IPS-NIHi7 (cell line): Measurements from ENCODE around the gene GARIN5A.
A peak's percentile ranks its signal among the peaks of the same experiment; 100 is the strongest.

Source experiments
- DNase-seq: peaks from one replicate; pipeline ENCODE4 v3.0.0; 2012; ENCODE audit warnings: mixed read lengths; ENCODE audit errors: extremely low spot score

Gene GARIN5A

DNA sequence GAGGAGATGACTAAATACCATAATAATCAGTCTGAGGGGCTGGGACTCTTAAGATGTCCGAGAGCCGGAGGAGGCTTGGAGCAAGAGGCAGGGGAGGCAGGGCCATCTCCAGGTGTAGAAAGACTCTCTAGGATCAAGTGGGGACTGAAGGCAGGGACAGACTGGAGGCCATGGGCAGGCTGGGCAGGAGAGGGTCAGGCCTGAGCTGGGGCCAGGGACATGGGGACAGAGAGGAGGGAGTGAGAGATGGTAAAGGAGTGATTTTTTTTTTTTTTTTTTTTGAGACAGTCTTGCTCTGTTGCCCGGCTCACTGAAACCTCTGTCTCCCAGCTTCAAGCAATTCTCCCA is 32.2 kb upstream of the GARIN5A start:
- DNase-seq = no peak

DNA sequence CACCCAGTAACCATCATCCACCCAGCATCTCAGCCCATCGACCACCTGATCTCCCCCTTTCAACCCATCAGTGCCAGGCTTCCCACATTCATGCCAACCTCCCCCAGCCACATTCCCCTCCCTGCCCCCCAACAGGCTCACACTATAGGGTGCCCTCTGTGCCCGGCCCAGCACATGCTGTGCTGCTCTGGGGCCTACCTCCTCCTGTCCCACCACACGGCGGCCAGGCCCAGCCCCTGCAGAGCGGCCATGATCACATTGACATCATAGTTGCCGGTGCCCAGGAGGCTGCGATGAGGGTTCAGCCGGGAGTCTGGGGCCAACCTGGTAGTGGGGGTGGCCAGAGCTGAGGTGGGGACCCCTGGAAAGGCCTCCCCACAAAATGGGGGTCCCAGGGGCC is 30.7 kb upstream of the GARIN5A start:
- DNase-seq = no peak

GRCh38 chr19:50506700-50507099 is 30.1 kb upstream of the GARIN5A start:
- no peak for DNase-seq

DNA sequence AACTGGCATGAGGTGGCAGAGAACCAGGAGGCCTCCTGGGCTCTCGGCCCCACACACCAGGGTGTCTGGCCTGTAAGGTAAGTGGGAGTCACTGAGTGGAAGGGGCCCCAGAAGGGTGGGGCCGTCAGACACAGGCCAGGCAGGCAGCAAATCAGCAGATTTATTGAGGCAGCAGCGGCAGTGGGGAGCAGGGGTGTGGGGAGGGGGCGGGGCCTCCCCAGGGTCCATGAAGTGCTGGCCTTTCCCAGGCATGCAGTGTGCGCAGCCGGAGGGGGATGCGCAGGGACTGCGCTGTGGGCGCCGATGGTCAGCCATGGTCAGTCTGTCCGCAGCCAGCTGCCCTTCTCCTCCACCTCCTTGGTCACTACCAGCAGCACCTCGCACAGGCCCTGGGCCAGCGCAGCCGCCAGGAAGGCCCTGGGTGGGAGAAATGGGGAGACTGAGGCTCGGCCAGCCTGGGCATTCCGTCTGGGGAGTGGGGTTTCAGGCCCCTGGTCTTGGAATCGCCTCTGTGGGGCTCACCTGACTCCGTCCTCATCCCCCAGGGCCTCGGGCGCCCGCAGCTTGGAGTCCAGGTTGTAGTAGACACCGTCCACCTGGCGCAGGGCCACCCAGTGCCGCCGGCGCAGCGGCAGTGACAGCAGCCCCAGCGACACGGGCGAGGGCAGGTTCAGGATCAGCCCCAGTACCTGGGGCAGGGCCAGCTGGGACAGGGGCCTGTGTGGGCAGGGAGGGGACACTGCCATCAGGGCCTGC is 29.4 kb upstream of the GARIN5A start:
- DNase-seq = no peak

GRCh38 chr19:50501568-50502475 is 25.2 kb upstream of the GARIN5A start:
- no peak for DNase-seq

DNA sequence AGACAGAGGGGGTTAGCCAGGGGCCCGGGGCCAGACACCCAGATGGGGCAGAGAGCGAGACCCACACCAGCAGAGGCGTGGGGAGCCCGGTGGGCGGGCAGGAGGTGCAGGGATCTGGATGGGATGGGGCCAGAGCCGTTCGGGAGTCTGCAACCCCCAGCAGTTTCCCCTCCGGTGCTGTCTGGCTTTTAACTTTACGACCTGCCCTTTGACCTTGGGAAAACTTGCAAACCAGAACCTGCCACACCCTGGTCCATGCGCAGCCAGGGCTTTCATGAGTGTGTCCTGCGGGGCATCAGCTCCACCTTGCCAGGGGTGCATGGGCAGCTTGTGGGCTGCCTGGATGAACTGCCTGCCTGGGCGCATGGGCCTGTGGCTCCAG is 24.5 kb upstream of the GARIN5A start:
- DNase-seq = no peak

DNA sequence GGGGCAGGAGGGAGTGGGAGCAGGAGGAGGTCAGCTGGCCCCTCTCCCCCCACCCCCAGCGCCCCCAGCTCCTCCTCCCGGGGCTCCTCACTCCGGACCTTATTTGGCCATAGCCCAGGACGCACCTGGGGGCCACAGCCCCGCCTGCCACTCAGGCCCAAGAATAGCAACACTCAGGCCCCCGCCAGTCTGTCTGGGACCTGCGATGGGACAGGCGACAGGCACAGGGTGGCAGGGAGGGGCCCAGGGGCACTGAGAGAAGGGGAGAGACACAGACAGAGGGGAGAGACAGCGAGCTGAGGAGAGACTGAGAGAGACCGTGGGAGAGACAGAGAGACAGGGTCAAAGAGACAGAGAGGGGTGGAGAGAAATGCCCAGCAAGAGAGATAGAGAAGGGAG is 24.1 kb upstream of the GARIN5A start:
- DNase-seq = no peak

GRCh38 chr19:50500060-50500752 is 23.6 kb upstream of the GARIN5A start:
- peak; percentile 52 for DNase-seq

DNA sequence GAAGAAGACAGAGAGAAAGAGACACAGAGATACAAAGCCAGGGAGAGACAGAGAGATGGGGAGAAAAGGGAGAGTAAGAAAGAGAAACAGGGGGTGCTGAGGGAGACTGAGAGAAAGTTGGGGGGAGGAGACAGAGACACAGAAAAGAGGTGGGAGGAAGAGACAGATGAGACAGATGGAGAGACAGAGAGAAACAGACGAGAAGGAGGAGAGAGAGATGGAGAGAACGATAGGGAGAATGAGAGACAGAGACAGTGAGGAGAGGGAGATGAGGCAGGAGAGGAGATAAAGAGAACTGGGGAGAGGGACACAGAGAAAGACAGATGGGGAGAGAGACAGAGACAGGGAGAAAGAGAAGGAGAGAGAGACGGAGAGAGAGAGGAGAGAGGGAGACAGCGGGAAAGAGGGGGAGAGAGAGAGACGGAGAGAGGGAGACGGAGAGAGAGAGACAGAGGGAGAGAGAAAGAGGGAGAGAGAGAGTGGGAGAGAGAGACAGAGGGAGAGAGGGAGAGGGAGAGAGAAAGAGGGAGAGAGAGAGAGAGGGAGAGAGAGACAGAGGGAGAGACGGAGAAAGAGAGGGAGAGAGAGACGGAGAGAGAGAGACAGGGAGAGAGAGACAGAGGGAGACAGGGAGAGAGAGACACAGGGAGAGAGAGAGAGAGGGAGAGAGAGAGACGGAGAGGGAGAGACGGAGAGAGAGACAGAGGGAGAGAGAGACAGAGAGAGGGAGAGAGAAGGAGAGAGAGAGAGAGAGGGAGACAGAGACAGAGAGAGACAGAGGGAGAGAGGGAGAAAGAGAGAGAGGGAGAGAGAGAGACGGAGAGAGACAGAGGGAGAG is 21.8 kb upstream of the GARIN5A start:
- no peak for DNase-seq

GRCh38 chr19:50497022-50497405 is 20.4 kb upstream of the GARIN5A start:
- no peak for DNase-seq

DNA sequence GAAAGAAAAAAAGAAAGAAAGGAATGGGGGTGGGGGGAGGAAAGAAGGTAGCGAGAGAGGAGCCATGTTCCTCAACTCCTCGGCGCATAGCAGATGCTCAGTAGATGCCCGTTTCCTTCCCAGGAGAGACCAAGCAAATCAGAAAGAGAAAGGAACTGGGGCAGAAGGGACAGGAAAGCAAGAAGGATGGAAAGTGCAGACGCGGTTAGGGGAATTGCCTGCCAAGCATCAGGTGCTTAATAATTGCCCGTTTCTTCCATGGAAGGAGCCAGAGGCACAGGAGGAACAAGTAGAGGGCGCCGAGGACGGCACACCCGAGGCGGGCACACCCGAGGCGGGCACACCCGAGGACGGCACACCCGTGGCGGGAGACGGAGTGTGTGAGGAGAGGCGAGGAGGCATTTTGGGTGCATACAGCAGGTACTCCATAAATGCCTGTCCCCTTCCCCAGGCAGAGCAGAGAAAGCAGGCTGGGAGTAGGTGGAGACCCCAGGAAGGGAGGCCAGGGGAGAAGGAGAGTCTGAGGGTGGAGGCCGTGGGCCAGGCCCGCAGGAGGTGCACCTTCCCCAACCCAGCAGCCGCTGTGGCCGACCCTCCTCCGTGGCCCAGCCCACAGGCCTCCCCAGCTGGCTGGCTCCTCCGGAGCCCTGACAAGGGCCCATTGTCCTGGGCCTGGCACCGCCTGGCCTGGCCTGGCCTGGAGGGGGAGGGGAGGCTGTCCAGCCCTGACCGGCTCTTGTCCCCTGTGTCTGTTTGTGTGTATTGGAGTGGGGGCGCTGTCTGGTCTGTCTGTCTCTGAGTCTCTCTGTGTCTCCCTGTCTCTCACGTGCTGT is 19.8 kb upstream of the GARIN5A start:
- DNase-seq = no peak

DNA sequence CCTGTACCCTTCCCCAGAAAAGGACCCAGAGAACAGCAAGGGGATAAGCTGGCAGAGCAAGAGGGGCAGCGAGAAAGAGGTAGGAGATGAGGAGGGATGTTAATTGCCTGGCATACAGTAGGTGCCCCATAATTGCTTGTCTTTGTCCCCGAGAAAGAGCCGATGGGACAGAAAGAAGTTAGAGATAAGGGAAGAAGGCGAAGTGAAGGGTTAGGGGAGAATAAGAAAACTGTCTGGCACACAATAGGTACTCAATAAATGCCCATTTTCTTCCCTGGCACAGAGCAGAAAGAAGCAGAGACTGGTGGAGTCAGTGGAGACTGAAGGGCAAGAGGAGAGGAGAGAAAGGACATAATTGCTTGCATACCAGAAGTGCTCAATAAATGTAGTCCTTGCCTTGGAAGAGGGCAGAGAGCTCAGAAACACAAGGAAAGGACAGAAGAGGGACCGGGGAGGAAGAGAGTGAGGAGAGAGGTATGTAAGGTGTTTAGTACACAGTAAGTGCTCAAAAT is 18.4 kb upstream of the GARIN5A start:
- DNase-seq = no peak

- no peak for DNase-seq
Measured at GRCh38 chr19:50494186-50495019, 17.8 kb upstream of the GARIN5A start.

- no peak for DNase-seq
Measured at GRCh38 chr19:50493171-50493570, 16.5 kb upstream of the GARIN5A start.

GRCh38 chr19:50492303-50493052 is 15.8 kb upstream of the GARIN5A start:
- DNase-seq = no peak

GRCh38 chr19:50490991-50491472 is 14.4 kb upstream of the GARIN5A start:
- DNase-seq = no peak

DNA sequence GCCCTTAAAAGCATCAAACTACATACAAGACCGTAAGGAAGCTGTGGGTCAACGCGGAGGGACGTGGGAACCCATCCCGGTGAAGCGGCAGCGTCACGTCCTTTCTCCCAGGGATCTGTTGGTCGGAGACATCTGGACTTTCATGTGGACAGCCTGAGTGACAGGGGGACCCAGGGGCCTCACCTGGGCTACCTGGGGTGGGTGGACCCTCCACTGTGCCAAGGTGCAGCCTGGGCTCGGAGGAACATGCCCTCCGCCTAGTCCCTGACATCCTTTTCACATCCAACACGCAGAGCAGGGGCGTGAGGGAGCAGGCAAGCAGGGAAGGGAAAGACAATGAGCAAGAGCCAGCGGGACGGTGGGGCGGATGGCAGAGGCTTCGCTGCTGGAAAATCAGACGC is 13.8 kb upstream of the GARIN5A start:
- no peak for DNase-seq

DNA sequence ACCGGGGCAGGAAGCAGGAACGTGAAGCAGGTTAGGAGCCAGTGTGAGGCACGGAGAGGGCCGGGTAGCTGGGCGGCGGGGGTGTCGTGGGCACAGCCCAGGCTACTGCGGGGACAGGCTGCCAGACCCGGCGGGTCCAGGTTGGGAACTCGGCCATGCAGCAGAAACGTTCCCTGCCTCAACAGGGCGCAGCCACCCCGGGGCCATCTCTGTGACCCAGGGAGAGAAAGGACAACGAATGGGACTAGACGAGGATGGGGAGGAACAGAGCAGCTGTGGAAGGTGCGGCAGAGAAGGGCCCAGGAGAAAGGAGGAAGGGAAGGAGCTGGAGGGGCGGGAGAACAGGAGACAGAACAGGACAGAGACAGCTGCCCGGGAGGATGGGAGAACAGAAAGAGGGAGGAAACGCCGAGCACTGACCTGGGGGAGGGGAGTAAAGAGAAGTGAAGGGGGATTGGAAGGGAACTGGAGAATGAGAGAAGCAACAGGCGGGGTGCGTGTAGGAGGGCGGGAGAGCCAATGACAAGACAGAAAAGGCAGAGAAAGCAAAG is 12.9 kb upstream of the GARIN5A start:
- DNase-seq = no peak
